HL-60 (cell line): ENCODE results near the gene SLC24A3.

Experiments
- DNase-seq, 2 experiments: peaks; one replicate each; pipeline ENCODE4 v3.0.0-alpha.2; 2010 to 2020; ENCODE audit warnings: low read depth in 1 of 2, low spot score in 1 of 2
- H3K27ac ChIP-seq: fragments of 250-450 bp; sonication (Bioruptor Pico); replicated peaks from 2 replicates; pipeline ENCODE4 v1.5.1; 2020; ENCODE audit warnings: mild to moderate bottlenecking, moderate library complexity
- H3K27me3 ChIP-seq: fragments of 250-450 bp; sonication (Bioruptor Pico); 2 replicates; pipeline ENCODE4 v1.5.1; 2021; ENCODE audit warnings: mild to moderate bottlenecking, moderate library complexity; ENCODE audit not compliant: insufficient read depth, poor library complexity, severe bottlenecking
- H3K4me3 ChIP-seq: replicated peaks from 2 replicates; pipeline ENCODE4 v1.5.1; 2011; ENCODE audit warnings: mild to moderate bottlenecking, control low read depth, low read length; ENCODE audit not compliant: insufficient read depth
- GABPA ChIP-seq: IDR thresholded peaks from 2 replicates; pipeline ENCODE4 v1.6.1; 2012; ENCODE audit warnings: low read depth
- POLR2AphosphoS5 ChIP-seq: IDR thresholded peaks from 2 replicates; pipeline ENCODE4 v1.6.1; 2012; ENCODE audit warnings: low read depth
- REST ChIP-seq: IDR thresholded peaks from 2 replicates; pipeline ENCODE4 v1.6.1; 2012; ENCODE audit warnings: low read depth; ENCODE audit not compliant: insufficient replicate concordance
- SPI1 ChIP-seq: IDR thresholded peaks from 2 replicates; pipeline ENCODE4 v1.6.1; 2012; ENCODE audit warnings: low read depth, mild to moderate bottlenecking, borderline replicate concordance
- TF ChIP-seq, protein P1 (sequence below): IDR thresholded peaks from one replicate; pipeline ENCODE4 v1.5.1; 2011; ENCODE audit warnings: low read length, control low read depth, inconsistent platforms; ENCODE audit not compliant: insufficient read depth

SLC24A3 gene

DNA sequence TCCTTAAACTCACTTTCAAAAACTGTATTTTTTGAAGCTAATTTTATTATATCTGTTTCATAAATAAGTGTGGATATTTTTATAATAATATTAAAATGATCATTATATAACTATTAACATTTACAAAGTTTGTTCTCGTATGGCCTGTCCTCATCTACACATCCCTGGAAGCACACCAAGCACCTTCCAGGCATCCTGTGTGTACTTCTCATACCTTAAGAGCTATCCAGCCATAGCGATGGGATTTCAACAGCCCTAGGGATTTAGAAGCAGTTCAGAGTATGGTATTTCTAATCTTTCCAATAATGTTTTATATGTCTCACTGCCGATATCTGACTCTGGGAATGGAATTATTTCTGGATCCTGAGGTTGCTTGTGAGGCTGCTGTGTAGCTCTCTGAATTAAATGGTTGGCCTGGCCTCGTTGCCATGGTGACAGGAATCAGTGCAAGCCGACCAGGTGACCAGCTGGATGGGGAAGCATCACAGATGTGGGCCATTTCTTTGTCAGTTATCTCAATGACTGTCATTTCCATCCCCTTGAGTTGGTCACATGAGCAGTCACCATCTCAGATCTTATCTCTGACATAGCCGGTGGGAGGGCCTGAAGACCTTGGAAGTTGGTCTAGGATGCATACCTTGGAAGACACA, 280.4 kb downstream of the SLC24A3 start:
- Histone ChIP-seq H3K27ac (no peak overlapping the region), H3K27me3 (no peaks in the 10 kb centered on the region), H3K4me3 (no peak overlapping the region)
- DNase-seq = no peak
- TF ChIP-seq SPI1 (no peak), POLR2AphosphoS5 (no peak), GABPA (no peak), REST (no peak)
- TF ChIP-seq, protein P1, sequence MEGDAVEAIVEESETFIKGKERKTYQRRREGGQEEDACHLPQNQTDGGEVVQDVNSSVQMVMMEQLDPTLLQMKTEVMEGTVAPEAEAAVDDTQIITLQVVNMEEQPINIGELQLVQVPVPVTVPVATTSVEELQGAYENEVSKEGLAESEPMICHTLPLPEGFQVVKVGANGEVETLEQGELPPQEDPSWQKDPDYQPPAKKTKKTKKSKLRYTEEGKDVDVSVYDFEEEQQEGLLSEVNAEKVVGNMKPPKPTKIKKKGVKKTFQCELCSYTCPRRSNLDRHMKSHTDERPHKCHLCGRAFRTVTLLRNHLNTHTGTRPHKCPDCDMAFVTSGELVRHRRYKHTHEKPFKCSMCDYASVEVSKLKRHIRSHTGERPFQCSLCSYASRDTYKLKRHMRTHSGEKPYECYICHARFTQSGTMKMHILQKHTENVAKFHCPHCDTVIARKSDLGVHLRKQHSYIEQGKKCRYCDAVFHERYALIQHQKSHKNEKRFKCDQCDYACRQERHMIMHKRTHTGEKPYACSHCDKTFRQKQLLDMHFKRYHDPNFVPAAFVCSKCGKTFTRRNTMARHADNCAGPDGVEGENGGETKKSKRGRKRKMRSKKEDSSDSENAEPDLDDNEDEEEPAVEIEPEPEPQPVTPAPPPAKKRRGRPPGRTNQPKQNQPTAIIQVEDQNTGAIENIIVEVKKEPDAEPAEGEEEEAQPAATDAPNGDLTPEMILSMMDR = no peak

DNA sequence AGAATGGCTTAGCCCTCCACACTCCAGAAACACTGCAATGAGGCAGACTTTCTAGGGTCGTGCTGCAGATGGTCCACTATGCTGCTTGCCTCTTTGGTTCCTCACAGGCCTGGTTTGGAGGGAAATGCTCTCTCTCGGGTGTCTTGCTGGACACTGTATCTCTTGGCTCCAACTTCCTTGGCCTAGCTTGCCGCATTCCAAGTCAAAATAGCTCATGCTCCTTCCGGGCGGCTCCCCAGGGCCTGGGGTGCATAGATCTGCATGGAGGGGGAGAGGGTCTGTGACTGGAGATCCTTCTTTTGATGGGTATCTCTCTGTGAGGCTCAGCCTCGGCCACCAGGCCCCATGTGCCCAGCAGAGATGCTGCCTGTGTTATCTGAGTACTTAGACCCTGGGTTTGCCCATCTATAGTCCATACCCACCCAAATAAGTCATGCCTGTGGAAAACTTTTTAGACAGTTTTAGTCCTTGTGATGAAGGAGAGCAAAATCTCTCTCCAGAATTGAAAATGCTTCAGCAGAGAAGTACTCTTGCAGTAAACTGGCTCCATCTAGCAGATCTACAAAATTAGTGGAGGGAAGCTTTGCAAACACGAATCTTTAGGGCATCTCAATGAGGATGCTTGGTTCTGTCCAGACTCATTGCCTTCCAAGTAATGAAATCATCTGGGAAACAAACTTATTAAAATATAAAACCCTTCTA, 281.5 kb downstream of the SLC24A3 start:
- H3K4me3 ChIP-seq = no peak overlapping the region
- TF ChIP-seq REST (no peak), GABPA (no peak), SPI1 (no peak), POLR2AphosphoS5 (no peak)
- TF ChIP-seq, protein P1 = no peak
- H3K27ac ChIP-seq = no peak overlapping the region
- no peak for DNase-seq
- no peaks in the 10 kb centered on the region for H3K27me3 ChIP-seq

DNA sequence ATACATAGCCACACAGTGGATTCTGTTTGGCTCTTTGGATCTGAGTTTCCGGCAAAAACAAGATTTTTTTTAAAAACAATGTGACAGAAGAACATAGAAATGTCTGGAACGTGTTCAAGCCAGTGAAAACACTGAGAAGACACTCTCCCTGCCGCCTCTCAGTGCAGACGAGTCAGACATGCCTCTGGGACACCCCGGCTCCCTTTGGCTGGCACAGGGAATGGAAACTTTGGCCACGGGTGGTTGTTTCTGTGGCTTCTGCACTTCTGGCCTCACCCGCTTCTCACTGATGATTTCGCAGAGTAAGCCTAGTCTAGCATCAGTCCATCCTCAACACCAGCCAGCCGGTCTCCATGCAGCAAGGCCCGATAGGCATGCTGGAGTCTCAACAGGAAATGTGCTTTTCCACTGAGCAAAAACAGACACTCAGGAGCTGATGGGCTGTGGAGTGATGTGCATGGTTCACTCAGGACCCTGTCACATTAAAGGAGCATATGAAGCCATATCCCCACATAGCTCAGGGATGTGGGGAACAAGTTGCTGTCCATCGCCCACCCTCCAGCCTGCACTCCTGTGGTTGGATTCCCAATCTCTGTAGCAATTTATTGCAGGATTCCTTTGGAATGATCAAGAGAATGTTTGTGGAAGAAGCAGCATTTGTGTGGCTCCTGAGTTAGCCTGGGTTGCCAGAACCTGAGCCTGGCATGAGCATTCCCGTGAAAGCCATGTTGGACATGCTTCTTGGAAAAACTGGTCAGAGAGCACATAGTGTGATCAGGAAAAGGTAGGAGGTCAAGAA, 283.7 kb downstream of the SLC24A3 start:
- TF ChIP-seq REST (no peak), SPI1 (no peak), GABPA (no peak), POLR2AphosphoS5 (no peak)
- TF ChIP-seq, protein P1 = no peak
- Histone ChIP-seq H3K4me3 (no peak overlapping the region), H3K27ac (no peak overlapping the region), H3K27me3 (no peaks in the 10 kb centered on the region)
- DNase-seq = no peak
